Tibial nerve (tissue), 4 donors: Measurements from ENCODE around the gene CRB1. TPM values are rescaled to one million over a fixed set of nuclear protein-coding genes. Genes with fewer than 3 reads are reported as not detected.

Source experiments
- DNase-seq, 2 donors: peaks; one replicate each; pipeline ENCODE4 v3.0.0-alpha.2; 2019; ENCODE audit warnings: low spot score in 2 of 2
- H3K27ac ChIP-seq, 4 donors: fragments of 200-600 bp; sonication (generic) in 3 of 4; one replicate each; pipeline ENCODE4 v1.5.1; 2017 to 2019; ENCODE audit warnings: mild to moderate bottlenecking in 1 of 4
- H3K27me3 ChIP-seq, 2 donors: fragments of 200-600 bp; sonication (generic) in 1 of 2; one replicate each; pipeline versions ENCODE4 v1.5.1 to v1.6.0; 2017 to 2019
- H3K36me3 ChIP-seq, 3 donors: fragments of 200-600 bp; sonication (generic); one replicate each; pipeline ENCODE4 v1.5.1; 2018 to 2019
- H3K4me1 ChIP-seq, 4 donors: fragments of 200-600 bp; sonication (generic) in 3 of 4; one replicate each; pipeline ENCODE4 v1.5.1; 2017 to 2019
- H3K4me3 ChIP-seq, 4 donors: fragments of 200-600 bp; sonication (generic) in 3 of 4; one replicate each; pipeline ENCODE4 v1.5.1; 2017 to 2019; ENCODE audit warnings: mild to moderate bottlenecking in 1 of 4, moderate library complexity in 1 of 4
- H3K9me3 ChIP-seq, 4 donors: fragments of 200-600 bp; sonication (generic) in 3 of 4; one replicate each; pipeline ENCODE4 v1.5.1; 2017 to 2019
- CTCF ChIP-seq, 5 experiments: fragments of 200-600 bp in 3 of 5; fragments of 450-650 bp in 2 of 5; sonication (generic) in 3 of 5; IDR thresholded peaks; one replicate each; pipeline ENCODE4 v1.5.1; 2016 to 2019; ENCODE audit warnings: antibody characterized with exemption in 5 of 5, mild to moderate bottlenecking in 3 of 5, moderate library complexity in 2 of 5
- EP300 ChIP-seq, 2 donors: sonication (generic); formaldehyde crosslinking; IDR thresholded peaks; one replicate each; pipeline ENCODE4 v1.6.1; 2017; ENCODE audit warnings: antibody characterized with exemption in 2 of 2, mild to moderate bottlenecking in 1 of 2
- POLR2A ChIP-seq, 2 donors: fragments of 450-650 bp; IDR thresholded peaks; one replicate each; pipeline ENCODE4 v1.6.1; 2017; ENCODE audit warnings: antibody characterized with exemption in 2 of 2, mild to moderate bottlenecking in 2 of 2, moderate library complexity in 2 of 2
- WGBS, 2 donors: methylation state at CpG; one replicate each; pipeline ENCODE4 v1.1.5; 2018; 5-methylcytosine and 5-hydroxymethylcytosine counted together
- total RNA-seq, 4 donors: library from RNA; depleted of rRNA; stranded (reverse); fragments of >200 nt; gene quantifications; one replicate each; pipeline ENCODE4 v1.1.0, GENCODE V29; 2016

The CRB1 gene
- total RNA-seq, 4 donors from 2014 or later, result 0.60 to 4.0 (median 1.7) TPM

- WGBS, 2 donors, result 92 to 94% methylated on average over 3 of the region's 3 CpGs
Measured at GRCh38 chr1:197437601-197438000, 169.5 kb downstream of the CRB1 start.

GRCh38 chr1:197438010-197438790 is 170.1 kb downstream of the CRB1 start:
- TF ChIP-seq CTCF (IDR thresholded peaks at IDR 0.05), result no peak
- no peak for TF ChIP-seq POLR2A (IDR thresholded peaks at IDR 0.05)
- TF ChIP-seq EP300 (IDR thresholded peaks at IDR 0.05), result no peak
- H3K27ac ChIP-seq, result no peak overlapping the region
- no peak overlapping the region for H3K4me3 ChIP-seq
- H3K4me1 ChIP-seq, result peaks cover 0 to 3% (median 0%) of the 10 kb centered on the region in 4 donors
- DNase-seq, result no peak
- 34 to 37% methylated on average over 3 of the region's 3 CpGs for WGBS, 2 donors
- H3K9me3 ChIP-seq, result no peaks in the 10 kb centered on the region
- no peaks in the 10 kb centered on the region for H3K36me3 ChIP-seq
- no peaks in the 10 kb centered on the region for H3K27me3 ChIP-seq

More at GRCh38 chr1:197437601-197438000, 169.5 kb downstream of the CRB1 start:
- Histone ChIP-seq H3K4me3 (no peak overlapping the region), H3K4me1 (peaks cover 0 to 3% (median 0%) of the 10 kb centered on the region in 4 donors), H3K27me3 (no peaks in the 10 kb centered on the region), H3K36me3 (no peaks in the 10 kb centered on the region), H3K9me3 (no peaks in the 10 kb centered on the region), H3K27ac (no peak overlapping the region)
- TF ChIP-seq CTCF (IDR thresholded peaks at IDR 0.05) (no peak), POLR2A (IDR thresholded peaks at IDR 0.05) (no peak), EP300 (IDR thresholded peaks at IDR 0.05) (no peak)
- no peak for DNase-seq

GRCh38 chr1:197439708-197440280 is 171.7 kb downstream of the CRB1 start:
- WGBS, 2 donors, result 53 to 57% methylated on average over 4 of the region's 4 CpGs
- Histone ChIP-seq H3K4me1 (peaks cover 0 to 3% (median 0%) of the 10 kb centered on the region in 4 donors), H3K27me3 (no peaks in the 10 kb centered on the region), H3K27ac (no peak overlapping the region), H3K36me3 (no peaks in the 10 kb centered on the region), H3K4me3 (no peak overlapping the region), H3K9me3 (no peaks in the 10 kb centered on the region)
- no peak for DNase-seq
- no peak for TF ChIP-seq EP300 (IDR thresholded peaks at IDR 0.05)
- TF ChIP-seq CTCF (IDR thresholded peaks at IDR 0.05), result no peak
- TF ChIP-seq POLR2A (IDR thresholded peaks at IDR 0.05), result no peak

GRCh38 chr1:197440715-197441114 is 172.7 kb downstream of the CRB1 start:
- H3K27ac ChIP-seq, result no peak overlapping the region
- peaks cover 0 to 3% (median 0%) of the 10 kb centered on the region in 4 donors for H3K4me1 ChIP-seq
- H3K9me3 ChIP-seq, result no peaks in the 10 kb centered on the region
- TF ChIP-seq EP300 (IDR thresholded peaks at IDR 0.05) (no peak), CTCF (IDR thresholded peaks at IDR 0.05) (no peak), POLR2A (IDR thresholded peaks at IDR 0.05) (no peak)
- H3K36me3 ChIP-seq, result no peaks in the 10 kb centered on the region
- DNase-seq, result no peak
- H3K4me3 ChIP-seq, result no peak overlapping the region
- no peaks in the 10 kb centered on the region for H3K27me3 ChIP-seq
- 55 to 65% methylated on average over 2 of the region's 2 CpGs for WGBS, 2 donors

GRCh38 chr1:197441999-197442414 is 174.0 kb downstream of the CRB1 start:
- Histone ChIP-seq H3K9me3 (no peaks in the 10 kb centered on the region), H3K4me1 (peaks cover 0 to 3% (median 0%) of the 10 kb centered on the region in 4 donors), H3K27me3 (no peaks in the 10 kb centered on the region), H3K4me3 (no peak overlapping the region), H3K36me3 (no peaks in the 10 kb centered on the region), H3K27ac (no peak overlapping the region)
- DNase-seq, result peak; percentile 49 to 67
- no peak for TF ChIP-seq CTCF (IDR thresholded peaks at IDR 0.05)
- peak in 1 of 2 donors; percentile 68 for TF ChIP-seq EP300 (IDR thresholded peaks at IDR 0.05)
- WGBS, 2 donors, result 35 to 47% methylated on average over 8 of the region's 8 CpGs
